CD14-positive monocyte (primary cell): ENCODE results near the gene COX11. TPM values are rescaled to one million over a fixed set of nuclear protein-coding genes. Genes with fewer than 3 reads are reported as not detected.

Source experiments
- DNase-seq, 3 donors: peaks; one replicate each; pipeline ENCODE4 v3.0.0-alpha.2; 2011 to 2022
- H2AFZ ChIP-seq: 2 replicates; pipeline ENCODE4 v1.6.0; 2012; ENCODE audit warnings: mild to moderate bottlenecking, low read depth, low read length, inconsistent platforms; ENCODE audit not compliant: insufficient read depth, poor library complexity, severe bottlenecking
- H3K27ac ChIP-seq, 2 donors: 1 replicate in 1 of 2; 2 replicates in 1 of 2; pipeline ENCODE4 v1.5.1; 2012 to 2013; ENCODE audit warnings: low read length in 2 of 2, control low read depth in 1 of 2, inconsistent platforms in 1 of 2, low read depth in 1 of 2, mild to moderate bottlenecking in 1 of 2
- H3K27me3 ChIP-seq, 2 donors: one replicate each; pipeline versions ENCODE4 v1.6.0 to v1.6.1; 2011 to 2013; ENCODE audit warnings: low read length in 2 of 2; ENCODE audit not compliant: control insufficient read depth in 2 of 2, insufficient read depth in 2 of 2
- H3K36me3 ChIP-seq, 2 donors: replicated peaks in 1 of 2; 1 replicate in 1 of 2; 2 replicates in 1 of 2; pipeline versions ENCODE4 v1.5.1 to v1.6.1; 2012 to 2013; ENCODE audit warnings: low read length in 2 of 2, control low read depth in 1 of 2, inconsistent platforms in 1 of 2, mild to moderate bottlenecking in 1 of 2; ENCODE audit not compliant: insufficient read depth in 2 of 2, control insufficient read depth in 1 of 2
- H3K4me1 ChIP-seq, 2 donors: 1 replicate in 1 of 2; 2 replicates in 1 of 2; pipeline versions ENCODE4 v1.5.1 to v1.6.1; 2012 to 2013; ENCODE audit warnings: low read length in 2 of 2, control low read depth in 1 of 2, inconsistent platforms in 1 of 2, mild to moderate bottlenecking in 1 of 2, moderate library complexity in 1 of 2; ENCODE audit not compliant: insufficient read depth in 2 of 2, control insufficient read depth in 1 of 2
- H3K4me2 ChIP-seq: replicated peaks from 2 replicates; pipeline ENCODE3; 2012; ENCODE audit warnings: low read length, moderate library complexity, mild to moderate bottlenecking; ENCODE audit not compliant: poor library complexity, severe bottlenecking; ENCODE audit errors: extremely low read depth
- H3K4me3 ChIP-seq, 3 experiments: fragments of 200-600 bp in 1 of 3; sonication (generic) in 1 of 3; replicated peaks in 1 of 3; 1 replicate in 2 of 3; 2 replicates in 1 of 3; pipeline ENCODE4 v1.5.1; 2011 to 2013; ENCODE audit warnings: low read length in 3 of 3, mild to moderate bottlenecking in 3 of 3, control low read depth in 2 of 3, low read depth in 2 of 3, inconsistent platforms in 1 of 3, moderate library complexity in 1 of 3
- H3K79me2 ChIP-seq: 2 replicates; pipeline ENCODE4 v1.6.0; 2012; ENCODE audit warnings: mild to moderate bottlenecking, control low read depth, inconsistent platforms, low read length, moderate library complexity; ENCODE audit not compliant: insufficient read depth
- H3K9ac ChIP-seq: 2 replicates; pipeline ENCODE4 v1.6.0; 2017; ENCODE audit warnings: low read length, mild to moderate bottlenecking; ENCODE audit not compliant: insufficient read depth, poor library complexity, severe bottlenecking
- H3K9me3 ChIP-seq, 2 donors: replicated peaks in 1 of 2; 1 replicate in 1 of 2; 2 replicates in 1 of 2; pipeline versions ENCODE4 v1.5.1 to v1.6.1; 2012 to 2013; ENCODE audit warnings: low read length in 2 of 2, control low read depth in 1 of 2; ENCODE audit not compliant: control insufficient read depth in 1 of 2, insufficient read depth in 1 of 2
- H4K20me1 ChIP-seq: 2 replicates; pipeline ENCODE4 v1.6.0; 2012; ENCODE audit warnings: mild to moderate bottlenecking, low read length, control low read depth, moderate library complexity; ENCODE audit not compliant: insufficient read depth
- H3K27ac Mint-ChIP-seq, 7 donors: one replicate each; pipeline ENCODE4 v1.8.0; 2020; ENCODE audit warnings: mild to moderate bottlenecking in 7 of 7, mixed read lengths in 7 of 7, moderate library complexity in 6 of 7, inconsistent platforms in 2 of 7
- H3K27me3 Mint-ChIP-seq, 3 donors: one replicate each; pipeline ENCODE4 v1.8.0; 2021 to 2022; ENCODE audit warnings: low read depth in 3 of 3, mild to moderate bottlenecking in 3 of 3, mixed read lengths in 3 of 3, moderate library complexity in 3 of 3, inconsistent platforms in 1 of 3
- H3K36me3 Mint-ChIP-seq, 2 donors: one replicate each; pipeline ENCODE4 v1.8.0; 2020; ENCODE audit warnings: mixed read lengths in 2 of 2, inconsistent platforms in 1 of 2, mild to moderate bottlenecking in 1 of 2
- H3K4me1 Mint-ChIP-seq: one replicate; pipeline ENCODE4 v1.8.0; 2020; ENCODE audit warnings: mild to moderate bottlenecking, mixed read lengths
- H3K4me3 Mint-ChIP-seq, 2 donors: one replicate each; pipeline ENCODE4 v1.8.0; 2020; ENCODE audit warnings: mild to moderate bottlenecking in 2 of 2, mixed read lengths in 2 of 2, moderate library complexity in 1 of 2
- H3K9me3 Mint-ChIP-seq, 7 donors: one replicate each; pipeline ENCODE4 v1.8.0; 2020 to 2022; ENCODE audit warnings: mixed read lengths in 7 of 7, mild to moderate bottlenecking in 6 of 7, moderate library complexity in 6 of 7, inconsistent platforms in 2 of 7
- CTCF ChIP-seq: fragments of 200-600 bp; IDR thresholded peaks from one replicate; pipeline ENCODE4 v1.8.0; 2022; ENCODE audit warnings: antibody characterized with exemption, mild to moderate bottlenecking
- WGBS: methylation state at CpG from one replicate; pipeline ENCODE4 v1.1.5; 2013; ENCODE audit warnings: missing lambda C conversion rate; ENCODE audit not compliant: insufficient coverage; 5-methylcytosine and 5-hydroxymethylcytosine counted together
- intact Hi-C, 2 donors: fragments of 100-400 bp; cut with micrococcal nuclease; formaldehyde crosslinking; loops; one replicate each; pipeline versions ENCODE4 v1.15.0 to v1.15.1; 2023
- polyA plus RNA-seq, 3 donors: library from polyadenylated mRNA; depleted of rRNA in 1 of 3; unstranded in 2 of 3; stranded (reverse) in 1 of 3; fragments of 300-500 nt in 2 of 3; fragments of >200 nt in 1 of 3; fragmentation: Illumina TruSeq in 2 of 3; gene quantifications; 1 replicate in 2 of 3; 2 replicates in 1 of 3; pipeline ENCODE4 v1.2.3, GENCODE V29; 2012 to 2021

COX11 gene
- polyA plus RNA-seq, 3 donors = 13.2 to 24.8 (median 14.7) TPM

GRCh38 chr17:54971147-54971546, 2.7 kb upstream of the COX11 start:
- Mint-ChIP-seq H3K27ac (no peak overlapping the region), H3K9me3 (no peaks in the 10 kb centered on the region), H3K27me3 (peaks cover 0 to 1% (median 0%) of the 10 kb centered on the region in 3 donors), H3K36me3 (no peaks in the 10 kb centered on the region), H3K4me1 (peaks cover 13% of the 10 kb centered on the region), H3K4me3 (no peak overlapping the region)
- Histone ChIP-seq H3K4me3 (no peak overlapping the region), H3K4me2 (no peak overlapping the region), H3K36me3 (no peaks in the 10 kb centered on the region), H4K20me1 (no peaks in the 10 kb centered on the region), H3K9me3 (no peaks in the 10 kb centered on the region), H3K79me2 (peaks cover 16% of the 10 kb centered on the region), H3K4me1 (peaks cover 14 to 22% of the 10 kb centered on the region in 2 donors), H3K9ac (no peak overlapping the region), H3K27ac (no peak overlapping the region), H3K27me3 (no peaks in the 10 kb centered on the region), H2AFZ (no peak overlapping the region)
- DNase-seq = no peak
- no peak for TF ChIP-seq CTCF
- intact Hi-C loops = no loop called here

DNA sequence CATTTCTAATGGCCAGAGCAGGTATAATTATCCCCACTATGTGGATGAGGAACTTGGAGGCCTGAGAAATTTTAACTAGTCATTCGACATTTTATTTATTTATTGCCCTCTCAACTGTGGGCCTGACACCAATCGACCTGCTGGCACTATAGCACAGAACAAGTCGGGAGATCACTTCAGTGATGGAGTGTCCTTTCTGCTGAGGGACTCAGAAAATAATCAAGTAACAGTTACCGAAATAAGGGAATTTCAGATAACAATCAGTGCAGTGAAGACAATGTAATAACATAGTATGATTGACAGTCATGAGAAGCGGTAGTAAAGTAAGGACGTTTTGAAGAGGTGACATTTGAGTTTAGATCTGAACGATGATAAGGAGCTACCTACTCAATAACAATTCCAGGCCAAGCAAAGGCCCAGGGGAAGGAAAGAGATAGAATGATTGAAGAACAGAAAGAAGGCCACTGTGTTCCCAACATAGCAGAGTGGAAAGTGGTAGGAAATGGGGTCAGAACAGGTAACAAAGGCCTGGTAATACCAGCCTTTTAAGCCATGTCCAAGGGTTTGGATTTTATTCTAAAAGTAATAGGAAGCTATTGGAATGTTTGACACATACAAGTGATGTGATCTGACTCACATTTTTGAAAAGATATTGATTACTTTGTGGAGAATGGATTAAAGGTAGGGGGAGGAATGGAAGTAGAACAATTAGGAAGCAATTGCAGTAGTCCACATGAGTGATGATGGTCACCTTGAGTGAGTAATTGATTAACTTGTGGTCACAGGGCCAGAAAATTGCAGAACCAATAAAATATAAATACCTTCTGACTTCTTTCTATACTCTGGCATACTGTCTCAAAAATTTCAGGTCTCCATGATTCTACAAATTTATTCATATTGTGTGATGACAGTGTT, 1.5 kb upstream of the COX11 start:
- H3K79me2 ChIP-seq = peaks cover 16% of the 10 kb centered on the region
- 45% methylated on average over 3 of the region's 7 CpGs for WGBS

More for the DNA sequence above, 1.5 kb upstream of the COX11 start:
- peaks cover 0 to 3% of the 10 kb centered on the region in 2 donors for H3K36me3 ChIP-seq
- peaks cover 14 to 22% of the 10 kb centered on the region in 2 donors for H3K4me1 ChIP-seq
- peaks cover 13% of the 10 kb centered on the region for H3K4me1 Mint-ChIP-seq
- peak overlapping the region; percentile 84 for H3K9ac ChIP-seq
- peaks cover 0 to under 1% (median 0%) of the 10 kb centered on the region in 3 donors for H3K27me3 Mint-ChIP-seq
- H3K27me3 ChIP-seq = no peaks in the 10 kb centered on the region
- peak overlapping the region; percentile 99 for H2AFZ ChIP-seq
- peak overlapping the region in 1 of 3 experiments; percentile 93 for H3K4me3 ChIP-seq
- H3K27ac ChIP-seq = peak overlapping the region in 1 of 2 donors; percentile 85
- peak overlapping the region; percentile 91 for H3K4me2 ChIP-seq
- no peaks in the 10 kb centered on the region for H3K9me3 ChIP-seq
- no peak for TF ChIP-seq CTCF
- no peak overlapping the region for H3K4me3 Mint-ChIP-seq
- H3K36me3 Mint-ChIP-seq = no peaks in the 10 kb centered on the region
- H4K20me1 ChIP-seq = no peaks in the 10 kb centered on the region
- no peaks in the 10 kb centered on the region for H3K9me3 Mint-ChIP-seq
- H3K27ac Mint-ChIP-seq = no peak overlapping the region
- intact Hi-C loops = no loop called here
- no peak for DNase-seq
